CD14-positive monocyte (primary cell): Measurements from ENCODE around the gene HEY2. TPM values are rescaled to one million over a fixed set of nuclear protein-coding genes. Genes with fewer than 3 reads are reported as not detected.
A peak's percentile ranks its signal among the peaks of the same experiment; 100 is the strongest.

Experiments
- DNase-seq, 3 donors: peaks; one replicate each; pipeline ENCODE4 v3.0.0-alpha.2; 2011 to 2022
- H2AFZ ChIP-seq: 2 replicates; pipeline ENCODE4 v1.6.0; 2012; ENCODE audit warnings: mild to moderate bottlenecking, low read depth, low read length, inconsistent platforms; ENCODE audit not compliant: insufficient read depth, poor library complexity, severe bottlenecking
- H3K27ac ChIP-seq, 2 donors: 1 replicate in 1 of 2; 2 replicates in 1 of 2; pipeline ENCODE4 v1.5.1; 2012 to 2013; ENCODE audit warnings: low read length in 2 of 2, control low read depth in 1 of 2, inconsistent platforms in 1 of 2, low read depth in 1 of 2, mild to moderate bottlenecking in 1 of 2
- H3K27me3 ChIP-seq, 2 donors: one replicate each; pipeline versions ENCODE4 v1.6.0 to v1.6.1; 2011 to 2013; ENCODE audit warnings: low read length in 2 of 2; ENCODE audit not compliant: control insufficient read depth in 2 of 2, insufficient read depth in 2 of 2
- H3K36me3 ChIP-seq, 2 donors: replicated peaks in 1 of 2; 1 replicate in 1 of 2; 2 replicates in 1 of 2; pipeline versions ENCODE4 v1.5.1 to v1.6.1; 2012 to 2013; ENCODE audit warnings: low read length in 2 of 2, control low read depth in 1 of 2, inconsistent platforms in 1 of 2, mild to moderate bottlenecking in 1 of 2; ENCODE audit not compliant: insufficient read depth in 2 of 2, control insufficient read depth in 1 of 2
- H3K4me1 ChIP-seq, 2 donors: 1 replicate in 1 of 2; 2 replicates in 1 of 2; pipeline versions ENCODE4 v1.5.1 to v1.6.1; 2012 to 2013; ENCODE audit warnings: low read length in 2 of 2, control low read depth in 1 of 2, inconsistent platforms in 1 of 2, mild to moderate bottlenecking in 1 of 2, moderate library complexity in 1 of 2; ENCODE audit not compliant: insufficient read depth in 2 of 2, control insufficient read depth in 1 of 2
- H3K4me2 ChIP-seq: replicated peaks from 2 replicates; pipeline ENCODE3; 2012; ENCODE audit warnings: low read length, moderate library complexity, mild to moderate bottlenecking; ENCODE audit not compliant: poor library complexity, severe bottlenecking; ENCODE audit errors: extremely low read depth
- H3K4me3 ChIP-seq, 3 experiments: fragments of 200-600 bp in 1 of 3; sonication (generic) in 1 of 3; replicated peaks in 1 of 3; 1 replicate in 2 of 3; 2 replicates in 1 of 3; pipeline ENCODE4 v1.5.1; 2011 to 2013; ENCODE audit warnings: low read length in 3 of 3, mild to moderate bottlenecking in 3 of 3, control low read depth in 2 of 3, low read depth in 2 of 3, inconsistent platforms in 1 of 3, moderate library complexity in 1 of 3
- H3K79me2 ChIP-seq: 2 replicates; pipeline ENCODE4 v1.6.0; 2012; ENCODE audit warnings: mild to moderate bottlenecking, control low read depth, inconsistent platforms, low read length, moderate library complexity; ENCODE audit not compliant: insufficient read depth
- H3K9ac ChIP-seq: 2 replicates; pipeline ENCODE4 v1.6.0; 2017; ENCODE audit warnings: low read length, mild to moderate bottlenecking; ENCODE audit not compliant: insufficient read depth, poor library complexity, severe bottlenecking
- H3K9me3 ChIP-seq, 2 donors: replicated peaks in 1 of 2; 1 replicate in 1 of 2; 2 replicates in 1 of 2; pipeline versions ENCODE4 v1.5.1 to v1.6.1; 2012 to 2013; ENCODE audit warnings: low read length in 2 of 2, control low read depth in 1 of 2; ENCODE audit not compliant: control insufficient read depth in 1 of 2, insufficient read depth in 1 of 2
- H4K20me1 ChIP-seq: 2 replicates; pipeline ENCODE4 v1.6.0; 2012; ENCODE audit warnings: mild to moderate bottlenecking, low read length, control low read depth, moderate library complexity; ENCODE audit not compliant: insufficient read depth
- H3K27ac Mint-ChIP-seq, 7 donors: one replicate each; pipeline ENCODE4 v1.8.0; 2020; ENCODE audit warnings: mild to moderate bottlenecking in 7 of 7, mixed read lengths in 7 of 7, moderate library complexity in 6 of 7, inconsistent platforms in 2 of 7
- H3K27me3 Mint-ChIP-seq, 3 donors: one replicate each; pipeline ENCODE4 v1.8.0; 2021 to 2022; ENCODE audit warnings: low read depth in 3 of 3, mild to moderate bottlenecking in 3 of 3, mixed read lengths in 3 of 3, moderate library complexity in 3 of 3, inconsistent platforms in 1 of 3
- H3K36me3 Mint-ChIP-seq, 2 donors: one replicate each; pipeline ENCODE4 v1.8.0; 2020; ENCODE audit warnings: mixed read lengths in 2 of 2, inconsistent platforms in 1 of 2, mild to moderate bottlenecking in 1 of 2
- H3K4me1 Mint-ChIP-seq: one replicate; pipeline ENCODE4 v1.8.0; 2020; ENCODE audit warnings: mild to moderate bottlenecking, mixed read lengths
- H3K4me3 Mint-ChIP-seq, 2 donors: one replicate each; pipeline ENCODE4 v1.8.0; 2020; ENCODE audit warnings: mild to moderate bottlenecking in 2 of 2, mixed read lengths in 2 of 2, moderate library complexity in 1 of 2
- H3K9me3 Mint-ChIP-seq, 7 donors: one replicate each; pipeline ENCODE4 v1.8.0; 2020 to 2022; ENCODE audit warnings: mixed read lengths in 7 of 7, mild to moderate bottlenecking in 6 of 7, moderate library complexity in 6 of 7, inconsistent platforms in 2 of 7
- CTCF ChIP-seq: fragments of 200-600 bp; IDR thresholded peaks from one replicate; pipeline ENCODE4 v1.8.0; 2022; ENCODE audit warnings: antibody characterized with exemption, mild to moderate bottlenecking
- WGBS: methylation state at CpG from one replicate; pipeline ENCODE4 v1.1.5; 2013; ENCODE audit warnings: missing lambda C conversion rate; ENCODE audit not compliant: insufficient coverage; 5-methylcytosine and 5-hydroxymethylcytosine counted together
- intact Hi-C, 2 donors: fragments of 100-400 bp; cut with micrococcal nuclease; formaldehyde crosslinking; loops; one replicate each; pipeline versions ENCODE4 v1.15.0 to v1.15.1; 2023
- polyA plus RNA-seq, 3 donors: library from polyadenylated mRNA; depleted of rRNA in 1 of 3; unstranded in 2 of 3; stranded (reverse) in 1 of 3; fragments of 300-500 nt in 2 of 3; fragments of >200 nt in 1 of 3; fragmentation: Illumina TruSeq in 2 of 3; gene quantifications; 1 replicate in 2 of 3; 2 replicates in 1 of 3; pipeline ENCODE4 v1.2.3, GENCODE V29; 2012 to 2021

Gene HEY2
- polyA plus RNA-seq, 3 donors: not detected

GRCh38 chr6:125747589-125748405 lies 1.6 kb upstream of the HEY2 start:
- WGBS: under 1% methylated on average over 74 of the region's 76 CpGs
- H3K9me3 Mint-ChIP-seq: peaks cover 0 to 27% (median 21%) of the 10 kb centered on the region in 7 donors
- Histone ChIP-seq H3K9me3 (peaks cover 6 to 15% of the 10 kb centered on the region in 2 donors), H3K27me3 (peaks cover 93 to 94% of the 10 kb centered on the region in 2 donors), H3K4me1 (peaks cover 41% of the 10 kb centered on the region in 2 donors), H3K27ac (no peak overlapping the region), H3K36me3 (no peaks in the 10 kb centered on the region), H4K20me1 (no peaks in the 10 kb centered on the region), H3K9ac (peak overlapping the region; percentile 49), H3K4me2 (peak overlapping the region; percentile 91), H3K79me2 (no peaks in the 10 kb centered on the region), H2AFZ (peak overlapping the region; percentile 90), H3K4me3 (peak overlapping the region; percentile 53 to 78 (median 54))
- TF ChIP-seq CTCF: no peak
- no peak overlapping the region for H3K27ac Mint-ChIP-seq
- H3K4me1 Mint-ChIP-seq: peaks cover 40% of the 10 kb centered on the region
- H3K4me3 Mint-ChIP-seq: peak overlapping the region; percentile 92 to 98
- DNase-seq: peak in 2 of 3 donors; percentile 10 to 21
- intact Hi-C loops: no loop called here
- peaks cover 10 to 19% of the 10 kb centered on the region in 2 donors for H3K36me3 Mint-ChIP-seq
- H3K27me3 Mint-ChIP-seq: peaks cover 82 to 92% (median 88%) of the 10 kb centered on the region in 3 donors

- intact Hi-C loops: no loop called here
Observed at GRCh38 chr6:125748406-125749172, 843 bp upstream of the HEY2 start.

More at GRCh38 chr6:125748406-125749172, 843 bp upstream of the HEY2 start:
- H3K79me2 ChIP-seq: no peaks in the 10 kb centered on the region
- Mint-ChIP-seq H3K4me3 (peak overlapping the region; percentile 81 to 94), H3K4me1 (peaks cover 40% of the 10 kb centered on the region), H3K9me3 (peaks cover 0 to 27% (median 21%) of the 10 kb centered on the region in 7 donors), H3K36me3 (peaks cover 10 to 19% of the 10 kb centered on the region in 2 donors), H3K27ac (no peak overlapping the region), H3K27me3 (peaks cover 87 to 94% (median 89%) of the 10 kb centered on the region in 3 donors)
- TF ChIP-seq CTCF: no peak
- H3K9me3 ChIP-seq: peaks cover 6 to 15% of the 10 kb centered on the region in 2 donors
- peaks cover 41% of the 10 kb centered on the region in 2 donors for H3K4me1 ChIP-seq
- H3K9ac ChIP-seq: peak overlapping the region; percentile 49
- peak overlapping the region; percentile 53 to 78 (median 54) for H3K4me3 ChIP-seq
- 1% methylated on average over 40 of the region's 42 CpGs for WGBS
- peak overlapping the region; percentile 91 for H3K4me2 ChIP-seq
- peak overlapping the region; percentile 90 for H2AFZ ChIP-seq
- DNase-seq: peak in 1 of 3 donors; percentile 6
- H3K27me3 ChIP-seq: peaks cover 94% of the 10 kb centered on the region in 2 donors
- no peaks in the 10 kb centered on the region for H4K20me1 ChIP-seq
- no peak overlapping the region for H3K27ac ChIP-seq
- H3K36me3 ChIP-seq: no peaks in the 10 kb centered on the region
